Colonic mucosa (tissue), 4 donors: ENCODE results near the gene PPP1R13B. TPM values are rescaled to one million over a fixed set of nuclear protein-coding genes. Genes with fewer than 3 reads are reported as not detected.
A peak's percentile ranks its signal among the peaks of the same experiment; 100 is the strongest.

Source experiments
- DNase-seq: peaks from one replicate; pipeline ENCODE4 v3.0.0-alpha.2; 2020
- H3K27ac ChIP-seq: fragments of 200-600 bp; one replicate; pipeline ENCODE4 v1.8.0; 2021
- H3K27me3 ChIP-seq: fragments of 200-600 bp; one replicate; pipeline ENCODE4 v1.8.0; 2021
- H3K36me3 ChIP-seq: fragments of 200-600 bp; one replicate; pipeline ENCODE4 v1.8.0; 2021
- H3K4me1 ChIP-seq: fragments of 200-600 bp; one replicate; pipeline ENCODE4 v1.8.0; 2021; ENCODE audit warnings: mild to moderate bottlenecking
- H3K4me3 ChIP-seq: fragments of 200-600 bp; one replicate; pipeline ENCODE4 v1.8.0; 2021
- H3K9ac ChIP-seq, 2 donors: one replicate each; pipeline ENCODE4 v1.7.0; 2013; ENCODE audit warnings: control low read depth in 2 of 2, low read depth in 2 of 2, low read length in 2 of 2
- H3K9me3 ChIP-seq: fragments of 200-600 bp; one replicate; pipeline ENCODE4 v1.8.0; 2021
- CTCF ChIP-seq: fragments of 200-600 bp; IDR thresholded peaks from one replicate; pipeline ENCODE4 v1.8.0; 2022; ENCODE audit warnings: antibody characterized with exemption, mild to moderate bottlenecking
- intact Hi-C: fragments of 100-400 bp; cut with DNase I; formaldehyde crosslinking; loops from one replicate; pipeline ENCODE4 v1.14.1; 2022
- total RNA-seq, 2 donors: library from RNA; stranded (reverse); fragmentation: NEBNext Ultra II Directional in 1 of 2; extraction: Animal tissue kit (Norgen Biotek cat#: 25700) in 1 of 2; gene quantifications; one replicate each; pipeline ENCODE4 v1.2.1, GENCODE V29; 2021
- donor health status: healthy.
- donor health status: DM: no; HTN: no; CAD: no.
- donor health status: DM: no; HTN: no; CAD: no.

PPP1R13B gene
- total RNA-seq, 2 donors from 2014 or later = 41.1 to 48.3 TPM

- no peaks in the 10 kb centered on the region for H3K27me3 ChIP-seq
- no peak for TF ChIP-seq CTCF
- H3K4me1 ChIP-seq = peaks cover 11% of the 10 kb centered on the region
- H3K9ac ChIP-seq = peak overlapping the region in 1 of 2 donors; percentile 56
- no peaks in the 10 kb centered on the region for H3K36me3 ChIP-seq
- no peak overlapping the region for H3K27ac ChIP-seq
- intact Hi-C loops = no loop called here
- no peaks in the 10 kb centered on the region for H3K9me3 ChIP-seq
- peak overlapping the region; percentile 90 for H3K4me3 ChIP-seq
- DNase-seq = no peak
Measured at GRCh38 chr14:103714063-103714724, 133.2 kb downstream of the PPP1R13B start.

GRCh38 chr14:103713304-103714062, 133.9 kb downstream of the PPP1R13B start:
- H3K27ac ChIP-seq = no peak overlapping the region
- H3K36me3 ChIP-seq = no peaks in the 10 kb centered on the region
- no peak for DNase-seq
- H3K4me3 ChIP-seq = no peak overlapping the region
- no peak for TF ChIP-seq CTCF
- intact Hi-C loops = no loop called here
- no peaks in the 10 kb centered on the region for H3K27me3 ChIP-seq
- peaks cover 11% of the 10 kb centered on the region for H3K4me1 ChIP-seq
- peak overlapping the region in 1 of 2 donors; percentile 56 for H3K9ac ChIP-seq
- no peaks in the 10 kb centered on the region for H3K9me3 ChIP-seq

GRCh38 chr14:103712633-103713247, 134.6 kb downstream of the PPP1R13B start:
- no peaks in the 10 kb centered on the region for H3K36me3 ChIP-seq
- H3K9ac ChIP-seq = peak overlapping the region; percentile 62 to 64
- no peak for TF ChIP-seq CTCF
- H3K4me3 ChIP-seq = no peak overlapping the region
- no peak for DNase-seq
- no peaks in the 10 kb centered on the region for H3K9me3 ChIP-seq
- no peaks in the 10 kb centered on the region for H3K27me3 ChIP-seq
- H3K27ac ChIP-seq = peak overlapping the region; percentile 84
- peaks cover 11% of the 10 kb centered on the region for H3K4me1 ChIP-seq
- intact Hi-C loops = no loop called here

GRCh38 chr14:103711516-103712431, 135.6 kb downstream of the PPP1R13B start:
- no peak overlapping the region for H3K4me3 ChIP-seq
- H3K36me3 ChIP-seq = no peaks in the 10 kb centered on the region
- no peak for TF ChIP-seq CTCF
- peak overlapping the region; percentile 84 for H3K27ac ChIP-seq
- H3K27me3 ChIP-seq = no peaks in the 10 kb centered on the region
- peak overlapping the region; percentile 62 to 64 for H3K9ac ChIP-seq
- DNase-seq = peak; percentile 78
- peaks cover 11% of the 10 kb centered on the region for H3K4me1 ChIP-seq
- H3K9me3 ChIP-seq = no peaks in the 10 kb centered on the region
- intact Hi-C loops = no loop called here
